ENCODE measurements around the gene THAP3. TPM values are rescaled to one million over a fixed set of nuclear protein-coding genes. Genes with fewer than 3 reads are reported as not detected.
A peak's percentile ranks its signal among the peaks of the same experiment; 100 is the strongest.

THAP3 gene
- total and polyA plus RNA-seq, 5 donors from 2014 or later: 14.3 to 32.9 (median 23.5) TPM

GRCh38 chr1:6581561-6582305 lies 42.9 kb upstream of the THAP3 start:
- peak overlapping the region; percentile 26 for H3K27ac ChIP-seq (ENCODE audit: insufficient read depth, low read length, poor library complexity, severe bottlenecking)
- peaks cover 4% of the 10 kb centered on the region for H3K27me3 Mint-ChIP-seq
- no peaks in the 10 kb centered on the region for H3K9me3 ChIP-seq (ENCODE audit: control insufficient read depth in 2 of 2, low read length in 2 of 2)
- H3K36me3 ChIP-seq (ENCODE audit: control insufficient read depth, insufficient read depth, low read length): no peaks in the 10 kb centered on the region
- peak overlapping the region; percentile 89 to 99 (median 96) for H3K4me3 Mint-ChIP-seq
- no peak for DNase-seq
- peaks cover 0 to 55% (median 28%) of the 10 kb centered on the region in 4 donors for H3K4me1 Mint-ChIP-seq
- peak overlapping the region; percentile 7 for H3K4me3 ChIP-seq (ENCODE audit: low read depth, low read length)
- peak overlapping the region in 2 of 3 donors; percentile 59 to 94 for H3K27ac Mint-ChIP-seq
- no peak for ATAC-seq (ENCODE audit: low read depth in 2 of 2)
- peaks cover 35% of the 10 kb centered on the region for H3K4me1 ChIP-seq (ENCODE audit: control insufficient read depth, insufficient read depth, low read length, poor library complexity, severe bottlenecking)
- H3K9me3 Mint-ChIP-seq: no peaks in the 10 kb centered on the region
- H3K27me3 ChIP-seq (ENCODE audit: control insufficient read depth, insufficient read depth, low read length): no peaks in the 10 kb centered on the region
- H3K36me3 Mint-ChIP-seq: no peaks in the 10 kb centered on the region

- H3K4me1 Mint-ChIP-seq: peaks cover 0 to 61% (median 28%) of the 10 kb centered on the region in 4 donors
- H3K4me3 Mint-ChIP-seq: peak overlapping the region; percentile 85 to 99 (median 96)
- H3K27me3 Mint-ChIP-seq: peaks cover 4% of the 10 kb centered on the region
- no peaks in the 10 kb centered on the region for H3K27me3 ChIP-seq (ENCODE audit: control insufficient read depth, insufficient read depth, low read length)
- ATAC-seq (ENCODE audit: low read depth in 2 of 2) (no peak), DNase-seq (no peak)
- H3K27ac ChIP-seq (ENCODE audit: insufficient read depth, low read length, poor library complexity, severe bottlenecking): peak overlapping the region; percentile 19
- H3K9me3 Mint-ChIP-seq: no peaks in the 10 kb centered on the region
- no peaks in the 10 kb centered on the region for H3K36me3 Mint-ChIP-seq
- peaks cover 35% of the 10 kb centered on the region for H3K4me1 ChIP-seq (ENCODE audit: control insufficient read depth, insufficient read depth, low read length, poor library complexity, severe bottlenecking)
- H3K4me3 ChIP-seq (ENCODE audit: low read depth, low read length): no peak overlapping the region
- H3K36me3 ChIP-seq (ENCODE audit: control insufficient read depth, insufficient read depth, low read length): no peaks in the 10 kb centered on the region
- peak overlapping the region in 2 of 3 donors; percentile 72 to 91 for H3K27ac Mint-ChIP-seq
- no peaks in the 10 kb centered on the region for H3K9me3 ChIP-seq (ENCODE audit: control insufficient read depth in 2 of 2, low read length in 2 of 2)
Measured at GRCh38 chr1:6582370-6582769, 42.3 kb upstream of the THAP3 start.

GRCh38 chr1:6584126-6585080 lies 40.3 kb upstream of the THAP3 start:
- Histone ChIP-seq H3K4me3 (ENCODE audit: low read depth, low read length) (no peak overlapping the region), H3K36me3 (ENCODE audit: control insufficient read depth, insufficient read depth, low read length) (peaks cover 11% of the 10 kb centered on the region), H3K27ac (ENCODE audit: insufficient read depth, low read length, poor library complexity, severe bottlenecking) (no peak overlapping the region), H3K4me1 (ENCODE audit: control insufficient read depth, insufficient read depth, low read length, poor library complexity, severe bottlenecking) (peaks cover 32% of the 10 kb centered on the region), H3K9me3 (ENCODE audit: control insufficient read depth in 2 of 2, low read length in 2 of 2) (no peaks in the 10 kb centered on the region), H3K27me3 (ENCODE audit: control insufficient read depth, insufficient read depth, low read length) (no peaks in the 10 kb centered on the region)
- H3K4me1 Mint-ChIP-seq: peaks cover 0 to 60% (median 28%) of the 10 kb centered on the region in 4 donors
- no peaks in the 10 kb centered on the region for H3K36me3 Mint-ChIP-seq
- H3K27ac Mint-ChIP-seq: peak overlapping the region in 1 of 3 donors; percentile 47
- H3K4me3 Mint-ChIP-seq: peak overlapping the region in 3 of 4 donors; percentile 2 to 75 (median 36)
- no peak for ATAC-seq (ENCODE audit: low read depth in 2 of 2)
- peaks cover 4% of the 10 kb centered on the region for H3K27me3 Mint-ChIP-seq
- no peaks in the 10 kb centered on the region for H3K9me3 Mint-ChIP-seq
- DNase-seq: no peak

GRCh38 chr1:6585081-6585722 lies 39.5 kb upstream of the THAP3 start:
- no peaks in the 10 kb centered on the region for H3K9me3 ChIP-seq (ENCODE audit: control insufficient read depth in 2 of 2, low read length in 2 of 2)
- H3K4me1 Mint-ChIP-seq: peaks cover 0 to 53% (median 25%) of the 10 kb centered on the region in 4 donors
- H3K36me3 ChIP-seq (ENCODE audit: control insufficient read depth, insufficient read depth, low read length): peaks cover 18% of the 10 kb centered on the region
- H3K4me1 ChIP-seq (ENCODE audit: control insufficient read depth, insufficient read depth, low read length, poor library complexity, severe bottlenecking): peaks cover 28% of the 10 kb centered on the region
- ATAC-seq (ENCODE audit: low read depth in 2 of 2) (no peak), DNase-seq (no peak)
- no peaks in the 10 kb centered on the region for H3K36me3 Mint-ChIP-seq
- no peak overlapping the region for H3K27ac ChIP-seq (ENCODE audit: insufficient read depth, low read length, poor library complexity, severe bottlenecking)
- no peaks in the 10 kb centered on the region for H3K27me3 Mint-ChIP-seq
- peak overlapping the region in 1 of 4 donors; percentile 75 for H3K4me3 Mint-ChIP-seq
- peak overlapping the region in 1 of 3 donors; percentile 47 for H3K27ac Mint-ChIP-seq
- no peak overlapping the region for H3K4me3 ChIP-seq (ENCODE audit: low read depth, low read length)
- no peaks in the 10 kb centered on the region for H3K27me3 ChIP-seq (ENCODE audit: control insufficient read depth, insufficient read depth, low read length)
- H3K9me3 Mint-ChIP-seq: no peaks in the 10 kb centered on the region

GRCh38 chr1:6585841-6586240 lies 38.8 kb upstream of the THAP3 start:
- no peak for DNase-seq

GRCh38 chr1:6586404-6586816 lies 38.3 kb upstream of the THAP3 start:
- Mint-ChIP-seq H3K36me3 (no peaks in the 10 kb centered on the region), H3K27ac (peak overlapping the region in 1 of 3 donors; percentile 32), H3K27me3 (no peaks in the 10 kb centered on the region), H3K4me3 (peak overlapping the region in 1 of 4 donors; percentile 32), H3K4me1 (peaks cover 0 to 50% (median 23%) of the 10 kb centered on the region in 4 donors), H3K9me3 (no peaks in the 10 kb centered on the region)
- Histone ChIP-seq H3K27ac (ENCODE audit: insufficient read depth, low read length, poor library complexity, severe bottlenecking) (no peak overlapping the region), H3K9me3 (ENCODE audit: control insufficient read depth in 2 of 2, low read length in 2 of 2) (no peaks in the 10 kb centered on the region), H3K4me1 (ENCODE audit: control insufficient read depth, insufficient read depth, low read length, poor library complexity, severe bottlenecking) (peaks cover 21% of the 10 kb centered on the region), H3K4me3 (ENCODE audit: low read depth, low read length) (no peak overlapping the region), H3K36me3 (ENCODE audit: control insufficient read depth, insufficient read depth, low read length) (peaks cover 30% of the 10 kb centered on the region), H3K27me3 (ENCODE audit: control insufficient read depth, insufficient read depth, low read length) (no peaks in the 10 kb centered on the region)
- DNase-seq (no peak), ATAC-seq (ENCODE audit: low read depth in 2 of 2) (no peak)

More at GRCh38 chr1:6585841-6586240, 38.8 kb upstream of the THAP3 start:
- no peak overlapping the region for H3K4me3 Mint-ChIP-seq
- Histone ChIP-seq H3K27ac (ENCODE audit: insufficient read depth, low read length, poor library complexity, severe bottlenecking) (no peak overlapping the region), H3K4me1 (ENCODE audit: control insufficient read depth, insufficient read depth, low read length, poor library complexity, severe bottlenecking) (peaks cover 22% of the 10 kb centered on the region), H3K9me3 (ENCODE audit: control insufficient read depth in 2 of 2, low read length in 2 of 2) (no peaks in the 10 kb centered on the region), H3K27me3 (ENCODE audit: control insufficient read depth, insufficient read depth, low read length) (no peaks in the 10 kb centered on the region), H3K4me3 (ENCODE audit: low read depth, low read length) (no peak overlapping the region), H3K36me3 (ENCODE audit: control insufficient read depth, insufficient read depth, low read length) (peaks cover 25% of the 10 kb centered on the region)
- no peaks in the 10 kb centered on the region for H3K36me3 Mint-ChIP-seq
- H3K4me1 Mint-ChIP-seq: peaks cover 0 to 52% (median 24%) of the 10 kb centered on the region in 4 donors
- ATAC-seq (ENCODE audit: low read depth in 2 of 2): no peak
- H3K9me3 Mint-ChIP-seq: no peaks in the 10 kb centered on the region
- H3K27me3 Mint-ChIP-seq: no peaks in the 10 kb centered on the region
- H3K27ac Mint-ChIP-seq: peak overlapping the region in 1 of 3 donors; percentile 26

- peak in 1 of 3 donors; percentile 21 for DNase-seq
- no peak for ATAC-seq (ENCODE audit: low read depth in 2 of 2)
- Histone ChIP-seq H3K4me3 (ENCODE audit: low read depth, low read length) (no peak overlapping the region), H3K36me3 (ENCODE audit: control insufficient read depth, insufficient read depth, low read length) (peaks cover 35% of the 10 kb centered on the region), H3K27ac (ENCODE audit: insufficient read depth, low read length, poor library complexity, severe bottlenecking) (no peak overlapping the region), H3K4me1 (ENCODE audit: control insufficient read depth, insufficient read depth, low read length, poor library complexity, severe bottlenecking) (peaks cover 20% of the 10 kb centered on the region), H3K27me3 (ENCODE audit: control insufficient read depth, insufficient read depth, low read length) (no peaks in the 10 kb centered on the region), H3K9me3 (ENCODE audit: control insufficient read depth in 2 of 2, low read length in 2 of 2) (no peaks in the 10 kb centered on the region)
- H3K4me1 Mint-ChIP-seq: peaks cover 0 to 45% (median 19%) of the 10 kb centered on the region in 4 donors
- no peak overlapping the region for H3K4me3 Mint-ChIP-seq
- no peaks in the 10 kb centered on the region for H3K36me3 Mint-ChIP-seq
- no peaks in the 10 kb centered on the region for H3K9me3 Mint-ChIP-seq
- no peaks in the 10 kb centered on the region for H3K27me3 Mint-ChIP-seq
- H3K27ac Mint-ChIP-seq: peak overlapping the region in 2 of 3 donors; percentile 43 to 67
Measured at GRCh38 chr1:6587261-6588005, 37.2 kb upstream of the THAP3 start.
